Brain pericyte (primary cell): Measurements from ENCODE around the gene GPR162.
"Not testable (repeated sequence)": the region's sequence is repeated elsewhere in the genome, so short reads cannot be mapped to it uniquely, and the experiment has no call there.

ENCODE experiments used
- DNase-seq: peaks from one replicate; pipeline ENCODE4 v3.0.0-alpha.2; 2012; ENCODE audit warnings: low read depth, low spot score

The GPR162 gene

GRCh38 chr12:6874015-6874368 lies 52.4 kb downstream of the GPR162 start:
- not testable (repeated sequence) for DNase-seq
